Activated CD4-positive, CD25-positive, alpha-beta regulatory T cell treated with anti-CD3 and anti-CD28 coated beads, Interleukin-2, amount 50 U/mL, for 24 hours (primary cell): ENCODE data around the gene DNAJC4.

ENCODE experiments used
- ATAC-seq, 2 donors: fragments of 150-1000 bp; cut with Tn5 transposase; one replicate each; pipeline ENCODE4 v1.10.0; 2021; ENCODE audit warnings: mild to moderate bottlenecking in 1 of 2, moderate library complexity in 1 of 2

Gene DNAJC4

DNA sequence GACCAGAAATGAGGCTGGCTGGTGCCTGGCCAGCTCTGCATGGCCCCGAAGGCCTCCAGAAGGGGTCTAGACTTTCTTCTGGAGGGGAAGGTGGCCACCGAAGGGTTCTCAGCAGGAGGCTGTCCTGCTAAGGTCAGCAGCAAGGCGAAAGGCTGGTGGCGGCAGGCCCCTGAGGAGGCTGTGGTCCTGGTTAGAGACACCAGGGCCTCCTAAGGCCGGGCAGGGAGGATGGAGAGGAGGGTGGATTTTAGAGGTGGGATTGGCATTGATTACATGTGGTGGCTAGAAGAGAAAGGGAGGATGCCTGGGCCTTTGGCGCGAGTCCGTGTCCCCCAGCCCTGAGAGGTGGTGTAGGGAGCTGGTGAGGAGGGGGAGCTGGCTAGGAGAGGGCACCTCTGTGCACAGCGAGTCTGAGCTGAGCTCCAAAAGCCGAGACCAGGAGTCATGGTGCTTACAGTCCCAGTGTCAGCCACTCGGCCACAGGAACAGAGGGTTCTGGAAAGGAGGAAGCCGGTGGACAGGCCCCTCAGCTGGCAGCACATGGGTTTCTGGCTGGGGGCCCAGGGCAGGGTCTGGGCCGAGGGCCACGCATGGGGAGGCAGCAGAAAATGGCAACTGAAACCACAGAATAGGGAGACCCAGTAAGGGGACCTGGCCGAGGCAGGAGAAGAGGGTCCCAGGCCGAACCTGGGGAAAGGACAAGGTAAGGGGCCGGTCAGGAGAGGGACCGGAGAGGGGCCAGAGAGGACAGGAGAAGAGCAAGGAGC lies 21.4 kb upstream of the DNAJC4 start:
- no peak for ATAC-seq

DNA sequence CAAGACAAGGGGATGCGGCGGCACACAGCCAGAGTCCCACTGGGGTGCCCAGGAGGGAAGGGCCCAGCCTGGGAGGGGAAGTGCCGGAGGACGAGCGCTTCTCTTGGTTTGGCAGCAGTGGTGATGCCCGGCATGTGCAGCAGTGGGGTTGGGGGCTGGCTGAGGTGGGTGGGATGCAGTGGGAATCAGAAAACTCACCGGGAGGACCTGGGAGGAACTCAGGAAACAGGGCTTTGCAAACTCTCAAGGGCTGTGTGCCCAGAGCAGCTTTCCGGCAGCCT lies 20.8 kb upstream of the DNAJC4 start:
- no peak for ATAC-seq

DNA sequence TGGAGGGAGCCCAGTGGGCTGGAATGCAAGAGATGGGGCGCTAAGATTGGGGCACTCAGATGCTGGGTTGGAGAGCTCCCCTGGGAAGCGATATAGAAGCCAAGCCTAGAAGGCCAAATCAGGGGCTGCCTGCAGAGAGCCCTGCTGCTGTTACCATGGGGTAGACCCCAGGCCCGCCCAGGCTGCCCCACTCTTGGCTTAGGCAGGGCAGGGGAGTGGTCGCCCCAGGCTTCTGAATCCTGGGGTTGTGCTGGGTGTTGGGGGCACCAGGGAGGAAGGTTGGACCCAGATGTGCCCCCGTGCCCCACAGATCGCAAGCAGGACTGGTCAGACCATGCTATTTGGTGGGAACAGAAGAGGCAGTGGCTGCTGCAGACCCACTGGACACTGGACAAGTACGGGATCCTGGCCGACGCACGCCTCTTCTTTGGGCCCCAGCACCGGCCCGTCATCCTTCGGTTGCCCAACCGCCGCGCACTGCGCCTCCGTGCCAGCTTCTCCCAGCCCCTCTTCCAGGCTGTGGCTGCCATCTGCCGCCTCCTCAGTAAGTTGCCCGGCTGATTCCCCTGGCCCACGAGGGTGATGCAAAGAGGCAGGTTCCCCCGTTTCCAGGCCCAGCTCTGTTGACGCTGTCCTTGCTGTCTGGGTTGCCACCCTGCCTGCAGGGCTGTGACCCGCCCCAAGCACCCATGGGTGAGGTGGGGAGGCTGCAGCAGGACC lies 19.9 kb upstream of the DNAJC4 start:
- ATAC-seq = no peak

DNA sequence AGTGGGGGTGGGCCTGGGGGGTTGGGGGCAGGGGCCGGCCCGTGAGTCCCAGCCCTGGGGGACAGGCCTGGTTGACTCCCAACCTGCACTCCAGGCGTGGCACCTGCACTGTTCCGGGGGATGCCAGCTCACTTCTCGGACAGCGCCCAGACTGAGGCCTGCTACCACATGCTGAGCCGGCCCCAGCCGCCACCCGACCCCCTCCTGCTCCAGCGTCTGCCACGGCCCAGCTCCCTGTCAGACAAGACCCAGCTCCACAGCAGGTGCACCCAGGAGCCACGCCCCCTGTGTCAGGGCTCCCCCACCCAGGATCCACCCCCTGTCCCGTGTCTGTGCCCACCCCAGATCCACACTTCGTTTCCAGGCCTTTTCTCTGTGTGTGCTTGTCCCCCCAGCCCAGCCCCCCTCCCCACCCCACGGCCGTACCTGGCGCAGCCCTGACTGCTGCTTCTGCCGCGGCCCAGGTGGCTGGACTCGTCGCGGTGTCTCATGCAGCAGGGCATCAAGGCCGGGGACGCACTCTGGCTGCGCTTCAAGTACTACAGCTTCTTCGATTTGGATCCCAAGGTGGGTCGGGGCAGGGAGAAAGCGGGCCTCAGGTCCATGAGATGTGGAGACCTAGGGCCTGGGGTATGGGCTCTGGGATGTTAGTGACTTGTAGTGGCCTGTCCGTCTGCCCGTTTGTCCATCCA lies 19.0 kb upstream of the DNAJC4 start:
- no peak for ATAC-seq

DNA sequence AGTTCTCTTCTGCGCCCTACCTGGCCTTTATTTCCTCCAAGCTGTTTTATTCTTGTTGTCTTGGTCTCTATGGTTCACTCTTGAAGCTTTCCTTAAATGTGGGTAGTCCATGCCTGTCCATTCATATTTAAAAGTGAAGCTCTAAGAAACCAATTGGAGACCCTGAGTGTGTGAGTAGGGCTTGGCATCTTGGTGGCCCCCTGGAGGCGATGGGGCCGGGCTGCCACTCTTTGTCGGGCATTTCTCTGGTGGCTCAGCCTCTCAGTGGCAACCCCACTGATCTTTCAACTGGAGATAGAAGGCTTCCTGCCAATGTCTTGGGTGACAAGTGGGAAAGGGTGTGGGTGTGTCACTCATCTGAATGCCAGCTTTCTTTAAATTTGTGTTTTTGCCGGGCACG lies 13.5 kb upstream of the DNAJC4 start:
- no peak for ATAC-seq

DNA sequence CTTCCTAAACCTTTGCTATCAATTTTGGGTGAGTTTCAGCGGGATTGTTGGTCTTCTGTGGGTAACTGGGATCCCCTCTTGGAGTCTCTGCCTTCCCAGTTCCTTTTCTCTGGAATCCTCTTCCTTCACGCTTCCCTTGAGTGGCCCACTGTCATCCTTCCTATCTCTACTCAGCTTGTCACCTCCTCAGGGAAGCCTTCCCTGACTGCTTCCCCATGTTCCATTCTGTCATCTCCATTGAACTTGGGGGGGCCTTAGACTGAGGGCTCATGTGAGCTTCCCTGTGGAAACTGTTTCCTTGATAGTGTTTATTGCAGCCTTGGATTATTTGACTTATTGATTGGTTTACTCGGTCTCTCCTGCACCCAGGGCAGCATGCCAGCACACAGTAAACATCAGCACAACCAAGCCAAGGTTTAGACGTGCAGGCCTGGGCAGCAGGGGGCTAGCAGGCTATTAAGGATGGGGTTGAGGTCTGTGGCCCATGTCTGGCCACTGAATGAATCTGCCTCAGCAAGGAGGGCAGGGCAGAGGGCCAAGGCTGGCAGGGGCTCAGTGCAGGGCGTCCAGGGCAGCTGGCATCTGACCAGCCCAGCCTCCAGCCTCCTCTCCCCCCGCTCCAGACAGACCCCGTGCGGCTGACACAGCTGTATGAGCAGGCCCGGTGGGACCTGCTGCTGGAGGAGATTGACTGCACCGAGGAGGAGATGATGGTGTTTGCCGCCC lies 11.6 kb upstream of the DNAJC4 start:
- no peak for ATAC-seq

DNA sequence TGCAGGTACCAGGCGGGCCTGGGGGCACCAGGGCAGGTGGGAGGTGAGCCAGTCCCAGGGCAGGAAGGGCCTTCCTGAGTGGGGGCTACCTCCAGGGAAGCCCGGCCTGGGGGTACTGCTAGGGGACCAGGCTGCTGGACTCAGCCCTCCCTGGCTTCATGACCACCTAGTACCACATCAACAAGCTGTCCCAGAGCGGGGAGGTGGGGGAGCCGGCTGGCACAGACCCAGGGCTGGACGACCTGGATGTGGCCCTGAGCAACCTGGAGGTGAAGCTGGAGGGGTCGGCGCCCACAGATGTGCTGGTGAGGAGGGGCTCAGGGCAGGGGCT lies 11.0 kb upstream of the DNAJC4 start:
- ATAC-seq = no peak

DNA sequence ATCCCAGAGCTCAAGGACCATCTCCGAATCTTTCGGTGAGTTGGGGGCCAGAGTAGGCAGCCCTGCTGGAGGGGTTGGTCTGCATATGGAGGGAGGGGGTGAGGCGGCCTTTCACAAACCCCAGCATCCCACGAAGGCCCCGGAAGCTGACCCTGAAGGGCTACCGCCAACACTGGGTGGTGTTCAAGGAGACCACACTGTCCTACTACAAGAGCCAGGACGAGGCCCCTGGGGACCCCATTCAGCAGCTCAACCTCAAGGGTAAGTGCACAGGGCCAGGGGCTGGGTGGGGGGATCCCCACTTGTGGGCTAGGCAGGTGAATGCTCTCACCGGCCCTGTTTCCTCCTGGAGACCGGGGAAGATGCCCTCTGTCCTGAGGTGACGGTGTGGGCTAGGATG lies 10.6 kb upstream of the DNAJC4 start:
- ATAC-seq = no peak

DNA sequence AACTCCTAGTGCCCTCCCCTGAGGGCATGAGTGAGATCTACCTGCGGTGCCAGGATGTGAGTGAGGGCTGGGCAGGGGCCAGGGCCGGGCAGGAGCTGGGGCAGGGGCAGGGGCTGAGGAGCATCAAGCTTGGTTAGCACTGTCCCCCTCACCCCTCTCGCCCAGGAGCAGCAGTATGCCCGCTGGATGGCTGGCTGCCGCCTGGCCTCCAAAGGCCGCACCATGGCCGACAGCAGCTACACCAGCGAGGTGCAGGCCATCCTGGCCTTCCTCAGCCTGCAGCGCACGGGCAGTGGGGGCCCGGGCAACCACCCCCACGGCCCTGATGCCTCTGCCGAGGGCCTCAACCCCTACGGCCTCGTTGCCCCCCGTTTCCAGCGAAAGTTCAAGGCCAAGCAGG lies 10.1 kb upstream of the DNAJC4 start:
- ATAC-seq = no peak

DNA sequence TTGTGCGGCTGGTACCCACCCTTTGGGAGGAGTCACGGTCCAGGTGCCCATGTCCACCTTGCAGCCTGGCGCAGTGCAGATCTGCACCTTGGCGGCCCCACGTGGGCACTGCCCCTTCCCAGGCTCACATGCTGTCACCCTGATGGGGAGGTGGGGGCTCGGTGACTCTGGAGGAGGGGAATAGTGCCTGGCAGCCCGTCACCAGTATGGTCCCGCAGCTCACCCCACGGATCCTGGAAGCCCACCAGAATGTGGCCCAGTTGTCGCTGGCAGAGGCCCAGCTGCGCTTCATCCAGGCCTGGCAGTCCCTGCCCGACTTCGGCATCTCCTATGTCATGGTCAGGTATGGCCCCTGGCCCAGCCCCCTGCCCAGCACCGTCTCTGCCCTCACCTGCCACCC lies 9.6 kb upstream of the DNAJC4 start:
- ATAC-seq = no peak

DNA sequence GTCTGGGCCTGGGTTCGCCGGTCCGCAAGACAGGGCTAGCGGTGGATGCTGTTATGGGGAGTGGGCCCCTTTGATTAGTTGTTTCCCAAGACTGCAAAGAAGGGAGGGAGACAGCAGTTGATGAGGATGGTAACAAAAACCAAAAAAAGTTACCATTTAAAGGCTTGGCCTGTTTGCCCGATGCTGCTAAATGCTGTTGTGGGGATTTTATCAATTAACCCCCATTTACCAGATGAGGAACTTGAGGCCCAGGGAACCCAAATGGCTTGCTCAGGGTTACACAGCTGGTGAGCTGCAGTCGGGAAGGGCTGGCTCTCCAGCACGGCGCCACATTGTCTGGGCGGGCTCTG lies 7.7 kb upstream of the DNAJC4 start:
- no peak for ATAC-seq

DNA sequence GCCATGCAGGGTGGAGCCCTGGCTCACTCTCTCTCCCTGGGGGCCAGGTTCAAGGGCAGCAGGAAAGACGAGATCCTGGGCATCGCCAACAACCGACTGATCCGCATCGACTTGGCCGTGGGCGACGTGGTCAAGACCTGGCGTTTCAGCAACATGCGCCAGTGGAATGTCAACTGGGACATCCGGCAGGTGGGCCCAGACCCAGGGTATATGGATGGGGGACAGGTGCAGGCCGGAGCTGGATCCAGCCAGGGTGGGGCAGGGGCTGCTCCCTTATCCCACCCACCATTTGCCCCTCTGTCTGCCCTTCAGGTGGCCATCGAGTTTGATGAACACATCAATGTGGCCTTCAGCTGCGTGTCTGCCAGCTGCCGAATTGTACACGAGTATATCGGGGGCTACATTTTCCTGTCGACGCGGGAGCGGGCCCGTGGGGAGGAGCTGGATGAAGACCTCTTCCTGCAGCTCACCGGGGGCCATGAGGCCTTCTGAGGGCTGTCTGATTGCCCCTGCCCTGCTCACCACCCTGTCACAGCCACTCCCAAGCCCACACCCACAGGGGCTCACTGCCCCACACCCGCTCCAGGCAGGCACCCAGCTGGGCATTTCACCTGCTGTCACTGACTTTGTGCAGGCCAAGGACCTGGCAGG lies 7.2 kb upstream of the DNAJC4 start:
- ATAC-seq = no peak

DNA sequence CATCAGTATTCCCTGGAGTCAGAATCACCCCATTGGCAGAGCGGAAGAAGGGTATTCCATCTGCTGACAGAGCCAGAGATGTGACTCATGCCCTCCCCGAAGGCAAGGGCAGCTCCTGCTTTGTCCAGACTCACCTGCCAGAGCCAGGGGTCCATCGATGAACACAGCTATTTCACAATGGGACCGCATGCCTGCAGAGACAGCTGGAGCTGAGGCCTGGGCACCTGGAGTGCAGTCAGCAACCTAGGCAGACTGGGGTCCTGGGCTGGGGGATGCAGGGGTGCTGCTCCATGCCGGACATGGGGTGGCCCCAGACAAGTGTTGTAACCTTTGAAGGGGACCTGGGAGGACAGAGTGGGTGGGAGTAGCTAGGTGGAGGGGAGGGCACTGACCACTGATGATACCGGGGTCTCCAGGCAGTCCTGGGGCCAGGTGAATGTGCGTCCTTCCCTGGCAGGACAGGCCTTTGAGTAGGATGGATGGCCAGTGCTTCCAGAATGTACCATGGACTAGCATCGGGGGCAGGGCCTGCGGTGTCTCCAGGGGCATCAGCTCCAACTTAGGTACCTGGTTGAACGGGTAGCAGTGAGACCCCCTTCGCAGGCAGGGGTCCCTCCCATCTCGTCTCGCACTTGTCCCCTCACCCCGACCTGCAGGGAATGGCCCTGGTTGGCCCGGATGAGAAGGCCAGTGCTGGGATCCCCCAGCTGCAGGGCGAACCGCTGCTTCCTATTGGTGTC lies 6.0 kb upstream of the DNAJC4 start:
- no peak for ATAC-seq

DNA sequence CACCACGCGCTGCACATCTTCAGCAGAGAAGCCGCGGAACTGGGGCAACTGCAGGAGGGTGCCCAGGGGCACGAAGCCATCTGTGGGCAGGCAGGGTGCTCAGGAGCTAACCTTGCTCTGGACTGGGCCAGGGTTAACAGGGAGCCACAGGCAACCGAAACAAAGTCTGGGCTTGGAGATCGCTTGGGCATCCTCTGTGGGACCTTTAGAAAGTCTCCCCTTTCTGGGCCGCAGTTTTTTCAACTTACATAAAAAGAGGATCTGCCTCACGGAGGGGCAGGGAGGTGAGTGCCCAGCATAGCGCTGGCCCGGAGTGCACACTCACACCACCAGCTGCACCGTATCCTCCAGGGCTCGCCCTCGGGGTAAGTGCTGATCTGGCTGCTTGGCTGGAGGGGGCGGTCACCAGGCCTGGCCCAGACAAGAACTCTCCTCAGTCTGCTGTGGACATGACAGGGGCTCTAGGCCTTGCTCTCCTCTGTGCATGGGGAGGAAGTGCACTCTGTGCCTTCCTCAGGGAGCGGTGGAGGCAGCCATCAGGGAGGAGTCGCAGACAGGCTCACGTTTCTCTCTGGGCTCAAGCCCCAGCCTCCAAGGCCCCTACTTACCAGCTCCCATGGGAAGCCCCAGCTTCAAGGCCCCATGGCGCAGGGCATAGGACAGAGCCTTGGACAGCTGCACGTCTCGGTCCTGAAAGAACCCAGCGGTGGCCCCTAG lies 5.3 kb upstream of the DNAJC4 start:
- ATAC-seq = no peak

DNA sequence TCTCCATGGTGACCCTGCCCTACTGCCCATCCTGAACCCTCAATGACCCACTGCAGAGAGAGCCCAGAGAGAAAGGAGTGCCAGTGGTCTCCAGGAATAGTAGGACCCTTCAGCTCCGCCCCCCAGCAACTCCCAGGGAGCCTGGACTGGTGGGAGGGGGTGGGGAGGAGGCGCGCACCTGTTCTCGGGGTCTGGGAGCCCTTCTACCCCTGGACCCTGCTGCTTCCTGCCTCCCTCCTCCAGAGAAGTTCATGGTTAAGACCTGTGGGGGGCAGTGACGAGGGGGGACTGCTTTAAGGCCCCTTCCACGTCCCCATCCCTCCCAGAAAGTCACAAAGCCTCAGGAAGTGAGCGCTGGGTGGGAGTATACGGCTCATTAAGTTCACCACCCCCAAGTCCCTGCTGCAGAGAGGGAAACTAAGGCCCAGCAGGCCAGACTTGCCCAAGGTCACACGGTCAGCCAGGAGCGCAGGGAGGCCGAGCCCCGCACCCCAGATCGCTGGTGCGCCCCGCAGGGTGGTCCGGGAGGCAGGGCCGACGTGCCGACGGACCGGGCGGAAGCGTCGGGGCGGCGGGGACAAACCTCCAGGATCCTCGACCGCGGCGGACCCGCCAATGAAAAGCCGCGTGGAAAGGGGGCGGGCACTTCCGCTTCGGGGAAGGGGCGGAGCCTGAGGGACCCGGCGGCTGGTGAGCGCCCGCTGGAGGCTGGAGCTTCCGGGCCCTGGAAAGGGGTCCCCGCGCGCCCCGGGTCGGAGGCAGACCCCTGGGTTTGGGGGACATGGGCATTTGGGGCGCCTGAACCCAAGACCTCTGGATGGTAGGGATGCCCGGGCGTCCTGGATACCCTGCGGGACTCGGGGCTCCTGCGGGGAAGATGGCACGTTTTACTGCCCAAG lies 4.5 kb upstream of the DNAJC4 start, which contains the start of the genes NUDT22 and TRPT1:
NUDT22 (plus strand) TSS at position 667 of the 899 bp plus-strand sequence. CDS start 379 bp downstream, outside the sequence.
TRPT1 (minus strand) TSS at position 579 of the 899 bp plus-strand sequence; CDS start at position 253, 326 bp downstream.
- peak; percentile 68 to 77 for ATAC-seq

DNA sequence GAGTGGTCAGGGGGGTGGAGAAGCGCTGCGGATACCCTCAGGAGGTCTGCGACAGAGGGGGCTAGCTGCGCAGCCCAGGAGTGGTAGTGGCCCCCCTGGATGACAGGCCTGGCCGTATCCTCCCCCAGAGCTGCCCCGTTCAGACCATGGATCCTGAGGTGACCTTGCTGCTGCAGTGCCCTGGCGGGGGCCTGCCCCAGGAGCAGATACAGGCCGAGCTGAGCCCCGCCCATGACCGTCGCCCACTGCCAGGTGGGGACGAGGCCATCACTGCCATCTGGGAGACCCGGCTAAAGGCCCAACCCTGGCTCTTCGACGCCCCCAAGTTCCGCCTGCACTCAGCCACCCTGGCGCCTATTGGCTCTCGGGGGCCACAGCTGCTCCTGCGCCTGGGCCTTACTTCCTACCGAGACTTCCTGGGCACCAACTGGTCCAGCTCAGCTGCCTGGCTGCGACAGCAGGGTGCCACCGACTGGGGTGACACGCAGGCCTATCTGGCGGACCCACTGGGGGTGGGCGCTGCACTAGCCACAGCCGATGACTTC lies 3.8 kb upstream of the DNAJC4 start:
- ATAC-seq = peak; percentile 34 to 41

DNA sequence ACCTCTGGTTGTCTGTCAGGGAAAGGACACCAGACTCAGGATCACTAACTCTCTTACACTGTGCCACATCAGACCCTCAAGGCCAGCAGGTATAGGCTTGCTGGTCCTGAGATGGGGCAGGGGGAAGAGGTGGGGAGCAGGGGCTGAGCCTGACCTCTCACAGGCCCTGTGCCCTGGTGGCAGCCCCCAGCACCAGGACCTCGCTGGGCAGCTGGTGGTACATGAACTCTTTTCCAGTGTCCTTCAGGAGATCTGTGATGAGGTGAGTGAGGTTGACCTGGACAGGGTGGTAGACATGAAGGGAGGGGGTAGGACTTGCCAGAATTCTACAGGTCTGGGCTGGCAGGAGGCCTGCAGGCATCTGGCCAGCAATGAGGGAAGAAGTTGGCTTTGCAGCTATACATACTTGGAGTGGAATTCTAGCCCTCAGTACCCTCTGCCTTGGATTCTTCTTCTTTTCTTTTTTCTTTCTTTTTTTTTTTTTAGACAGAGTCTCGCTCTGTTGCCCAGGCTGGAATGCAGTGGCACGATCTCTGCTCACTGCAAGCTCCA lies 2.9 kb upstream of the DNAJC4 start:
- ATAC-seq = no peak

DNA sequence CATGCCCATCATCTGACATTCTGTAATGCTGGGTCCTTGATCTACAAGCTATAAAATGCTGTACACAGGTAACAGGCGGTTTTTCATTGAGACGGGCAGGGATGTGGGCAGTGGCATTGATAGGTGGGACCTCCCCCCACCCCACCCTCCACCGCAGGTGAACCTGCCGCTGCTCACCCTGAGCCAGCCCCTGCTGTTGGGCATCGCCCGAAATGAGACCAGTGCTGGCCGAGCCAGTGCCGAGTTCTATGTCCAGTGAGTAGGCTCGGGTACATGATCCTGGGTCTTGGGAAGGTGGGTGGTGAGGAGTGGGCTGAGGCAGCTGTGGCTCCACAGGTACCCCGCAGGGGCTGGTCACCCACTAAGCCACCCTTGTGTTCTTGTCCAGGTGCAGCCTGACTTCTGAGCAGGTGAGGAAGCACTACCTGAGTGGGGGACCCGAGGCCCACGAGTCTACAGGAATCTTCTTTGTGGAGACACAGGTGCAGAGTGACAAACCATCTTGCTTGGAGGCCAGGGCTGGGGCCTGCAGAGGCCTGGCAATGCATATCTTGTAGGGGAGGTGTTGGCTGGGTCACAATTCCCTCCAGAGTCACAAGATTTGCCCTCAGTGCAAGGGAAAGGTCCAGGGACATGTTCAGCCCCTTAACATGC lies 1.1 kb upstream of the DNAJC4 start:
- ATAC-seq = no peak

DNA sequence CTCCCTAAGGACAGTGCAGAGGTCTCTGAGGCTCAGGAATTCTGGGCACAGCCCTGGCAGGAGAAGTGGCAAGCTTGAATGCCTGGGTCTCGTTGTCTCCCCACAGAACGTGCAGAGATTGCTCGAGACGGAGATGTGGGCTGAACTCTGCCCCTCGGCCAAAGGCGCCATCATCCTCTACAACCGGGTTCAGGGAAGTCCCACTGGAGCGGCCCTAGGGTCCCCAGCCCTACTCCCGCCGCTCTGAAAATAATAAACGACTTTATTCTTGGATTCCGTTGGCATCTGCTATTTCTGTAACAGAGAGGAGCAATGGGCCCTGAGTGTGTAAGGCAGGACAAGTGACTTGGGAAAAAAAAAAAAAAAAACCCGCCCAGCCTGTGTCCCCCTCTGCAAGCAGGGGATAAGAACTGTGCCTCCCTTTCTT lies 591 bp upstream of the DNAJC4 start:
- no peak for ATAC-seq
